ENCODE measurements around the gene CATSPERB.
"Not testable (repeated sequence)": the region's sequence is repeated elsewhere in the genome, so short reads cannot be mapped to it uniquely, and the experiment has no call there.

CATSPERB gene

DNA sequence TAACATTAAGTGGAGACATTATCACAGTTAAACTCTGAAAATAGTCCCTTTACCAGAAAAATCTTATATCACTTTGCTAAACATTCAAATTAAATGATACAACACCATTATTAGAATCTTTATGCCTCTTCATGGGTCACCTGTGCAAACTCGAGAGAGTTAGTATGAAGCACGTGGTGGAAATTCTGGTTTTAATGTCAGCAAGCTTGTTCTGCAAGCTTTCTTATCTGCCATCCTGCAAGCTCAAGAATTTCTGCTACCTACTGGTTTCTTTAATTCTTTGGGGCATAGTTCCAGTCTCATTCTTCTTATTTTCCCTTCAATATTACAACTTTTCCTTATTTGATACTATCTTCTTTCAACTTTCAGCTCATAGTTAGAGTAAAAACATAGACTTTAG, 868 bp downstream of the CATSPERB start:
- no peak for DNase-seq

DNA sequence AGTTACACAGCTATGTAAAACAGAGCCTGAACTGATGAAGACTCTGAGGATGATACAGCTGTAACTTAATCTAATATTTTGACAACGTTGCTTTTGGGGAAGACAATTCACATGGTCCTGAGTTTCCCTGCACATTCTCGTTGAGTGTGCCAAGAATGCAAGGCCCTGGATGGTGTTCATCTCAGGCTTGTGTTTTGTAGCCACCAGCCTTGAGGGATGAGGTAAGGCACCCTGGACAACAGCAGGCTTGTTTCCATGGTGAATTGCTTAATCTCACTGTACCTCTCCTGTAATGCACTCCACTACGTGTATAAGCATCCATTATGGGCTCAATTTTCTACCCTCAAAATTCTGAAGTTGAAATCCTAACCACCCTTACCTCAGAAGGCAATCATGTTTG, 2.1 kb downstream of the CATSPERB start:
- DNase-seq: no peak

DNA sequence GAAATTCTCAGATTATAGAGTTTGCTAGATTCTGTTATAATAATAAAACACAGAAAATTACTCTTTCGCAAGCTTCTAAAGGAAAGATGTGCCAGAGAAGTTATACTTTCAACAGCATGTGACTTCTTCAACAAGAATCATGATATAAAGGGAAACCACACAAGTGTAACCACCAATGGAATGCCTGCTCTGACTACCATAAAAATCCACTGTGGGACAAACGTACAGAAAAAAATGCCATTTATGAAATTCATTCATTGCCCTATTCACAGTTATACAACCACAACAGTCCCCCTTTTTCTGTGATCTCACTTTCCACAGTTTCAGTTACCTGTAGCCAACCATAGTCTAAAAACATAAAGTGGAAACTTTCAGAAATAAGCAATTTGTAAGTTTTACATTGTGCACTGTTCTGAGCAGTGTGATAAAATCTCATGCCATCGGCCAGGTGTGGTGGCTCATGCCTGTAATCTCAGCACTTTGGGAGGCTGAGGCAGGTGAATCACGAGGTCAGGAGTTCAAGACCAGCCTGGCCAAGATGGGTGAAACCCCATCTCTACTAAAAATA, 3.2 kb downstream of the CATSPERB start:
- DNase-seq: no peak

- DNase-seq: no peak
Observed at GRCh38 chr14:91727121-91727520, 4.8 kb downstream of the CATSPERB start.

DNA sequence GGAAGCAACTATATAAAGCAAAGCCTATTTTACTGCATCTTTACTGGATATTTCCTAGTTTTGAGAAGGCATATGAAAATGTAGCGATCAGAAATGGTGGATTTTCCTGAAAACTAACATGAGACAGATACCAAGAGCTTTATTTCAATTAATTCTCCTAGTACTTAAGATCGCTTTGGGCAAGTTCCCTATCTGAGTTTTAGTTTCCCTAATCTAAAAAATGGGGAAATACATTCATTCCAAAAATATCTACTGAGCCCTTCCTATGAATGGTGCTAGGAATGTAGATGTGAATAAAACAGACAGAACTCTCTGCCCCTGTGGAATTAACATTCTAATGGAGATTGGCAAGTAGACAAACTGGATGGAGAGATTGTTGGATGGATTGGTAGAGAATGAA, 8.4 kb downstream of the CATSPERB start:
- DNase-seq: no peak

DNA sequence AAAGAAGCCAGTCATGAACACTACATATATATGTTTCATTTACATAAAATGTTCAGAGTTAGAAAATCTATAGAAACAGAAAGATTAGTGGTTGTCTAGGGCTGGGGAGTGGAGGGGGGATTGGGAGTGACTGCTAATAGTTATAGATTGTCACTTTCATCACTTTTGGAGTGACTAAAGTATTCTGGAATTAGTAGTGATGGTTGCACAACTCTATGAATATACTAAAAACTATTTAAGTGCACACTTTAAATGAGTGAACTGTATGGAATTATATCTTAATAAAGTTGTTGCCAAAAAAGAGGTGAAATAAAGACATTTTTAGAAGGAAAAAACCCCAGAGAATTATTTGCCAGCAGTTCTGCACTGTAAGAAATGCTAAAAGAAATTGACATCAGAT, 9.5 kb downstream of the CATSPERB start:
- no peak for DNase-seq

DNA sequence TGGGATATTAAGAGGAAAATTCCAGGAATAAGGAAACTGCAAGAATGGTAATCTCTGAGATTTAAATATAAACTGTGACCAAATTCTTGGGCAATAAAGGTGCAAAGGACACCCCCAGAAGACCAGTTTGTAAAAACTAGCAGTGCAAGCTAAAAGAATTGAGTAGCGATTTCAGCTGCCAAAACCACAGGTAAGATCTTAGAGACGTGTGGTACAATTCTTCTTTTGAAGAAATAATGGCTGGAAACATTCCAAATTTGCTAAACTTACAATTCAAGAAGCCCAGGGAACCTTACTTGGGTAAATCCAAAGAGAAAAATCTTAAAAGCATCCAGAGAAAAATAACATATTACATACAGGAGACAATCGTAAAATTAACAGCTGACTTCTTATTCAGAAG, 12.0 kb downstream of the CATSPERB start:
- DNase-seq: no peak

- no peak for DNase-seq
Observed at GRCh38 chr14:91716999-91717398, 14.9 kb downstream of the CATSPERB start.

- DNase-seq: no peak
Observed at GRCh38 chr14:91714805-91715204, 17.1 kb downstream of the CATSPERB start.

GRCh38 chr14:91708795-91709194, 23.1 kb downstream of the CATSPERB start:
- DNase-seq: no peak

- DNase-seq: no peak
Observed at GRCh38 chr14:91706996-91707395, 24.9 kb downstream of the CATSPERB start.

GRCh38 chr14:91694643-91695042, 37.2 kb downstream of the CATSPERB start:
- no peak for DNase-seq

DNA sequence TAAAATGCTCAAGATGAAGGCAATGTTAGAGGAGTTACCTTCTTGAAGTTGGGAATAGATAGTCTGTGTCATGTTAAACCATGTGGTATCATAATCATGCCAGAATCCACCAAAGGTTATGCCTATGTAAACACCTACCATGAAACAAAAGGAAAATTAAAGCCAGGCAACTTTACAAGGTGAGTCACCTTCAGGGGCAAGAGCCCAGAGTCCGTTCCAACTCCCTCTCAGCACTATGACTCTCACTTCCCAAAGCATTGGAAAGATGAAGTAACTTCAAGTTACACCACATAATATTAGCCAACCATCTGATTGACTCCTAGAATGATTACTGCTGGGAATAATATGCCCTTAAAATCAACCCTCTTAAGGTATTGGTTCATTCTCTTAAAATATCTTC, 38.5 kb downstream of the CATSPERB start:
- DNase-seq: no peak

- DNase-seq: no peak
Observed at GRCh38 chr14:91692075-91692474, 39.8 kb downstream of the CATSPERB start.

DNA sequence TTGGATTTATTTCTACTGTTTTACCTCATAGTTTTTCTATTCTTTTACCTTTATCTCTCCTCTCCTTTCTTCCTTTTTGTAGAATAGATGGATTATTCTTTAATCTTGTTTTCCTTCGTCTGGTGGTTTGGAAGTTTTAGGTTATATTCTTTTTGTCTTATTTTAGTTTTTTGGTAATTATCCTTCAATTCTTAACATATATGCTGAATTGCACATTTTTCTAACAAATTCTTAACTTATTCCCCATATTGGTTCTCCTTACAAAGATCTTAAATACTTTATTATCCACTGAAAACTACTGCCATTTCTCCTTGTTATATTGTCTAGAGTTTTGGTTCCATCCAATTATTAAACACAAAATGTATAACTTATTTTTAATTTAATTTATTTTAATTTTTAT, 42.3 kb downstream of the CATSPERB start:
- no peak for DNase-seq

GRCh38 chr14:91687436-91687835, 44.5 kb downstream of the CATSPERB start:
- not testable (repeated sequence) for DNase-seq

DNA sequence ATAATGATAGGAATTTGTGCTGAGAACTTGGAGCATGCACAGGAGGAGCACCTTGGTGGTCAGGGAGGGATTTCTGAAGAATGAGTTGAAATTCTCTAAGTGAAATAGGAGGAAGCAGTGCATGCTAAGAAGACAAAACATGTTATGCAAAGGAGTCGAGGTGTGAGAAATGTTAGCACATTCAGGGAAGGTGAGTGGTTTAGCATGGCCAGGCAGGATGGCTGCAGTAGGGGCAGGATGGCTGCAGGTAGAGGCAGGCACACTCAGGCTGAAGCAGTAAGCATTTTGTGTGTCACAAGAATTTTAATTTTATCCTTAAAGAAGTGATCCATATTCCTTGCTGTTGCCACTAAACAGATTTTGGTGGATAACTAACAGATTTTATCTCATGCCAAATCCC, 46.3 kb downstream of the CATSPERB start:
- DNase-seq: no peak

- DNase-seq: no peak
Observed at GRCh38 chr14:91681893-91682563, 49.9 kb downstream of the CATSPERB start.

DNA sequence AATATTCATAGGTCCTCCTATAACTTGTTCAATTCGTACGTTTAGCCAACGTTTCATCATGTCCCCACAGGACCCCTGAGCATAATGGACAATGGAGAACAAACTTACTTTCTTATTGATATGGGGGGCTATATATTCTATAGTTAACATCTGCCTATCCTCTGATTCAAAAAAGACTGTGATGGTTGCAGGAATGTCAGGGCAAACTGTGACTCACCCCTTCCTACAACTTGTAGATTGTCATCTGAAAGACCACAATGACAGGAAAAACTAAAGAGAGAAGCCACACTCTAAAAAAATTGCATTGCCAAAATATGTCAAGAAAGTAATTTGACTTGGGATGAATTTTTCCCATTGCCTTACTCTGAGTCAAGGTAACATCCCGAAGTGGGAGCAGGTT, 50.8 kb downstream of the CATSPERB start:
- DNase-seq: no peak

DNA sequence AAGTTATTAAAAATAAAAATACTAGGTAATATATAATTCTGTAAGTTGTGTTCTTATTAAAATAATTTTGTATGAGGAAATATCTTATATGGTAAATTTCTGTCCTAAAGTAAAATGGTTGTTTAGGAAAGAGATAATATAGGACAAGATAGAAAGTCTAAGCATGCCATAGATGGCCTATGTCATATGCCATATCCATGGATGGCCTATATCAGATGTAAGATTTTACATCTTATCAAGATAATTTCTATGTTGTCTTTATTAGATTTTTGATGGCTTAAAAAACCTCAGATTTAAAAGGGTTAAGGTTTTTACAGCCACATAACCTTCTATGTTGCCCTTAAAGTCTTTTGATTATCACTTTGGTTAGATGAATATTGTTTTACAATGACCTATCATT, 52.6 kb downstream of the CATSPERB start:
- no peak for DNase-seq

DNA sequence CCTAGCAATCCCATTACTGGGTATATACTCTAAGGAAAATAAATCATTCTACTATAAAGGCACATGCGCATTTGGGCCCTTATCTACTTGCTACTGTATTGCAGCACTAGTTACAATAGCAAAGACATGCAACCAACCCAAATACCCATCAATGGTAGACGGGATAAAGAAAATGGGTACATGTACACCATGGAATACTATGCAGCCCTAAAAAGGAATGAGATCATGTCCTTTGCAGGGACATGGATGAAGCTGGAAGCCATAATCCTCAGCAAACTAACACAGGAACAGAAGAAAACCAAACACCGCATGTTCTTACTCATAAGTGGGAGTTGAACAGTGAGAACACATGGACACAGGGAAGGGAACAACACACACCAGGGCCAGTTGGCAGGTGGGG, 54.2 kb downstream of the CATSPERB start:
- not testable (repeated sequence) for DNase-seq

- no peak for DNase-seq
Observed at GRCh38 chr14:91674911-91675310, 57.0 kb downstream of the CATSPERB start.

GRCh38 chr14:91669867-91670266, 62.0 kb downstream of the CATSPERB start:
- no peak for DNase-seq

- DNase-seq: not testable (repeated sequence)
Observed at GRCh38 chr14:91667101-91667500, 64.8 kb downstream of the CATSPERB start.

DNA sequence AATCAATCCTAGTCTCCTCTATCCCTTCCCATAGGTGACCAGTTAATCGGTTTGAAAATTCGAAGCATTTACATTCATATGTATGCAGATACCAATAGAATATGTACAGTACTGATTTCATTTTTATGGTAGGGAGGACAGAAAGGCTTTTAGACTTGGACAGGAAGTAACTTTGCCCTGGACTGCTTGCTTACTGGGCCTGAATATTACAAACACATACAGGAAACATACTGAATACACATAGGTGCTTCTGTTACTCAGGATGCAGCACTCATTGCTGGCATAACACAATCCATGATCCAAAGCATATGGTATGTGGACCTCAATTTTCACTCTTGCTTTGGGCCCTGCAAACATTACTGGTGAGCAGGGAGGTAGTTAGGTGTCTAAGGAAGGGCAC, 71.1 kb downstream of the CATSPERB start:
- no peak for DNase-seq
